Measurements from ENCODE around the gene RNF40. TPM values are rescaled to one million over a fixed set of nuclear protein-coding genes. Genes with fewer than 3 reads are reported as not detected.

Gene RNF40
- total RNA-seq (2021; ENCODE audit: unreplicated experiment): 114 TPM
- 86.3 TPM for polyA plus RNA-seq (2012; ENCODE audit: insufficient read length)
- Bru-seq, nascent RNA: percentile 81 among the genes with signal in this experiment
- BruChase-seq, experiment 1, labeled RNA remaining after a 2-hour chase: percentile 90 among the genes with signal in this experiment
- percentile 93 among the genes with signal in this experiment for BruChase-seq, experiment 2, labeled RNA remaining after a 6-hour chase
- long read RNA-seq, full-length matches to known transcripts: 32 of 160 reads
- long read RNA-seq, partial matches to known transcripts: 73 of 160 reads
- long read RNA-seq, other reads (novel, unspliced or antisense): 55 of 160 reads

GRCh38 chr16:30761928-30762902, at the start of gene RNF40, which contains the start of gene CFAP119:
TSS of gene RNF40 (plus strand) at chr16:30762322. CDS start at chr16:30762546, 224 bp downstream.
TSS of gene CFAP119 (minus strand) at chr16:30762062. CDS start at chr16:30761748, 314 bp downstream.
- ATAC-seq (peak; percentile 96), DNase-seq (ENCODE audit: low read depth, low spot score) (peak; percentile 95)
- Histone ChIP-seq H3K4me3 (ENCODE audit: low read depth in 2 of 2, low read length in 2 of 2) (peak within 1 kb of the TSS; percentile 98), H3K27ac (ENCODE audit: low read length) (peak within 1 kb of the TSS; percentile 92), H3K36me3 (ENCODE audit: control insufficient read depth, insufficient read depth, low read length) (peaks cover 22% of the 10 kb centered on the region), H3K4me1 (ENCODE audit: control insufficient read depth, insufficient read depth, low read length) (peaks cover 25% of the 10 kb centered on the region), H3K27me3 (ENCODE audit: control insufficient read depth, insufficient read depth, low read length) (no peaks in the 10 kb centered on the region), H3K9me3 (ENCODE audit: control insufficient read depth, insufficient read depth, low read depth, low read length) (no peaks in the 10 kb centered on the region)
- TSS peak; percentile 74 for BruUV-seq (replicated peaks)
- intact Hi-C loops (cut with micrococcal nuclease; ENCODE audit: unreplicated experiment) (no loop called here), in situ Hi-C loops (cut with HindIII; ENCODE audit: low pct_unique_long_range_greater_than_20kb, low sequenced_read_pairs) (no loop called here)
- CTCF ChIA-PET: no interaction called here
- TF ChIP-seq TCF7L2 (IDR thresholded peaks at IDR 0.05; ENCODE audit: low read depth, low read length) (no peak), POLR2AphosphoS5 (IDR thresholded peaks at IDR 0.05; ENCODE audit: low read depth, low read length) (peak; percentile 83; the same call in 1 of the 2 replicates), REST (IDR thresholded peaks at IDR 0.05; ENCODE audit: insufficient read depth in 1 of 2, low read depth in 2 of 2, low read length in 1 of 2) (no peak), SIN3A (IDR thresholded peaks at IDR 0.05; ENCODE audit: borderline replicate concordance, insufficient read depth, low read depth, low read length) (peak; percentile 97), CTCF (IDR thresholded peaks at IDR 0.05) (no peak)
- POLR2A ChIA-PET: interaction anchor here (0.5 kb wide), 1 partner anchor 45 kb away, joined by 6 read pairs; no protein-coding TSS in a partner anchor

- TF ChIP-seq CTCF (IDR thresholded peaks at IDR 0.05): no peak
- no peak for TF ChIP-seq POLR2AphosphoS5 (IDR thresholded peaks at IDR 0.05; ENCODE audit: low read depth, low read length)
- TF ChIP-seq REST (IDR thresholded peaks at IDR 0.05; ENCODE audit: insufficient read depth in 1 of 2, low read depth in 2 of 2, low read length in 1 of 2): no peak
- no peak for TF ChIP-seq TCF7L2 (IDR thresholded peaks at IDR 0.05; ENCODE audit: low read depth, low read length)
- no peak for TF ChIP-seq SIN3A (IDR thresholded peaks at IDR 0.05; ENCODE audit: borderline replicate concordance, insufficient read depth, low read depth, low read length)
- intact Hi-C loops (cut with micrococcal nuclease; ENCODE audit: unreplicated experiment) (no loop called here), in situ Hi-C loops (cut with HindIII; ENCODE audit: low pct_unique_long_range_greater_than_20kb, low sequenced_read_pairs) (no loop called here)
- H3K4me3 ChIP-seq (ENCODE audit: low read depth in 2 of 2, low read length in 2 of 2): no peak overlapping the region
- POLR2A ChIA-PET: no interaction called here
- no peak overlapping the region for H3K27ac ChIP-seq (ENCODE audit: low read length)
- DNase-seq (ENCODE audit: low read depth, low spot score): no peak
- CTCF ChIA-PET: no interaction called here
- H3K9me3 ChIP-seq (ENCODE audit: control insufficient read depth, insufficient read depth, low read depth, low read length): no peaks in the 10 kb centered on the region
- H3K27me3 ChIP-seq (ENCODE audit: control insufficient read depth, insufficient read depth, low read length): no peaks in the 10 kb centered on the region
- peaks cover 45% of the 10 kb centered on the region for H3K36me3 ChIP-seq (ENCODE audit: control insufficient read depth, insufficient read depth, low read length)
- no peaks in the 10 kb centered on the region for H3K4me1 ChIP-seq (ENCODE audit: control insufficient read depth, insufficient read depth, low read length)
- no peak for ATAC-seq
- BruUV-seq (replicated peaks): no TSS peak
Measured at GRCh38 chr16:30715750-30716445, 46.2 kb upstream of the RNF40 start.
